GM23338 (cell line): ENCODE data around the gene PFDN4. TPM values are rescaled to one million over a fixed set of nuclear protein-coding genes. Genes with fewer than 3 reads are reported as not detected.

Source experiments
- ATAC-seq: fragments of 200-7000 bp; cut with Tn5 transposase; 3 replicates; pipeline ENCODE4 v1.9.1; 2020
- DNase-seq: peaks from one replicate; pipeline ENCODE4 v3.0.0-alpha.2; 2015; ENCODE audit warnings: low spot score
- H2AFZ ChIP-seq: fragments of 200-600 bp; sonication (generic); 2 replicates; pipeline ENCODE4 v1.8.0; 2016; ENCODE audit warnings: antibody characterized with exemption, mild to moderate bottlenecking, moderate library complexity
- H3F3A ChIP-seq: fragments of 200-600 bp; sonication (generic); replicated peaks from 2 replicates; pipeline ENCODE4 v1.8.0; 2017; ENCODE audit warnings: antibody characterized with exemption, mixed run types, low read depth
- H3K27ac ChIP-seq: fragments of 200-600 bp; sonication (generic); 2 replicates; pipeline ENCODE4 v1.6.1; 2016; ENCODE audit warnings: low read depth
- H3K27me3 ChIP-seq: fragments of 200-600 bp; sonication (generic); 2 replicates; pipeline ENCODE4 v1.8.0; 2016; ENCODE audit warnings: mild to moderate bottlenecking, mixed run types, moderate library complexity; ENCODE audit not compliant: insufficient read depth
- H3K36me3 ChIP-seq: fragments of 200-600 bp; sonication (generic); 2 replicates; pipeline ENCODE4 v1.8.0; 2016; ENCODE audit warnings: mild to moderate bottlenecking; ENCODE audit not compliant: insufficient read depth
- H3K4me1 ChIP-seq: fragments of 200-600 bp; sonication (generic); 2 replicates; pipeline ENCODE4 v1.8.0; 2016; ENCODE audit warnings: mild to moderate bottlenecking, moderate library complexity; ENCODE audit not compliant: insufficient read depth
- H3K4me2 ChIP-seq: fragments of 200-600 bp; sonication (generic); 2 replicates; pipeline ENCODE4 v1.7.1; 2017; ENCODE audit warnings: mixed run types
- H3K4me3 ChIP-seq: fragments of 200-600 bp; sonication (generic); 2 replicates; pipeline ENCODE4 v1.6.1; 2016; ENCODE audit warnings: mixed run types
- H3K79me2 ChIP-seq: fragments of 200-600 bp; sonication (generic); replicated peaks from 2 replicates; pipeline ENCODE4 v1.8.0; 2017; ENCODE audit warnings: mild to moderate bottlenecking; ENCODE audit not compliant: insufficient read depth
- H3K9me2 ChIP-seq: fragments of 200-600 bp; sonication (generic); 2 replicates; pipeline ENCODE4 v1.8.0; 2017; ENCODE audit not compliant: insufficient read depth
- H4K20me1 ChIP-seq: fragments of 200-600 bp; sonication (generic); replicated peaks from 2 replicates; pipeline ENCODE4 v1.8.0; 2017; ENCODE audit warnings: mild to moderate bottlenecking; ENCODE audit not compliant: insufficient read depth
- H3K27ac Mint-ChIP-seq: 2 replicates; pipeline ENCODE4 v1.8.0; 2020; ENCODE audit warnings: inconsistent platforms, mild to moderate bottlenecking, moderate library complexity, mixed read lengths
- H3K27me3 Mint-ChIP-seq: 3 replicates; pipeline ENCODE4 v1.8.0; 2022; ENCODE audit warnings: low read depth, mild to moderate bottlenecking, moderate library complexity, mixed read lengths, inconsistent platforms; ENCODE audit not compliant: insufficient read depth, poor library complexity
- H3K36me3 Mint-ChIP-seq: 3 replicates; pipeline ENCODE4 v1.8.0; 2021; ENCODE audit warnings: low read depth, mild to moderate bottlenecking, inconsistent platforms, moderate library complexity, mixed read lengths
- H3K4me1 Mint-ChIP-seq: 3 replicates; pipeline ENCODE4 v1.8.0; 2020; ENCODE audit warnings: mild to moderate bottlenecking, inconsistent platforms, mixed read lengths
- H3K4me3 Mint-ChIP-seq: 3 replicates; pipeline ENCODE4 v1.8.0; 2021; ENCODE audit warnings: moderate library complexity, mild to moderate bottlenecking, inconsistent platforms, mixed read lengths
- H3K9me3 Mint-ChIP-seq: 3 replicates; pipeline ENCODE4 v1.8.0; 2020; ENCODE audit warnings: moderate library complexity, mild to moderate bottlenecking, inconsistent platforms, mixed read lengths
- EZH2 ChIP-seq: fragments of 200-600 bp; sonication (generic); IDR thresholded peaks from one replicate; pipeline ENCODE4 v1.8.0; 2017; ENCODE audit warnings: antibody characterized with exemption, mild to moderate bottlenecking, low read depth; ENCODE audit not compliant: unreplicated experiment
- NANOG ChIP-seq: IDR thresholded peaks from 2 replicates; pipeline ENCODE4 v1.6.1; 2016; ENCODE audit warnings: antibody characterized with exemption, borderline replicate concordance
- STAT1 ChIP-seq: IDR thresholded peaks from one replicate; pipeline ENCODE4 v1.6.1; 2016; ENCODE audit warnings: antibody characterized with exemption; ENCODE audit not compliant: unreplicated experiment
- ZNF462 ChIP-seq: fragments of 250-450 bp; sonication (Bioruptor Pico); IDR thresholded peaks from 2 replicates; pipeline ENCODE4 v1.5.0; 2020; ENCODE audit warnings: mild to moderate bottlenecking, moderate library complexity
- polyA plus RNA-seq: library from polyadenylated mRNA; unstranded; fragments of >200 nt; fragmentation: Nextera tagmentation; extraction: Ambion mirVana; gene quantifications from 2 replicates; pipeline ENCODE4 v1.2.1, GENCODE V29; 2016
- total RNA-seq: library from RNA; depleted of rRNA; stranded (reverse); fragments of >200 nt; shearing (Covaris generic); gene quantifications from 2 replicates; pipeline ENCODE4 v1.2.3, GENCODE V29; 2014

Gene PFDN4
- total and polyA plus RNA-seq, 2 experiments from 2014 or later, result 105 to 477 TPM

- TF ChIP-seq ZNF462 (no peak), STAT1 (no peak), NANOG (no peak)
Measured at GRCh38 chr20:54168961-54169862, 38.7 kb upstream of the PFDN4 start (continued).

GRCh38 chr20:54170026-54170471 lies 37.8 kb upstream of the PFDN4 start:
- peaks cover 54% of the 10 kb centered on the region for H3K27me3 ChIP-seq
- H3K4me2 ChIP-seq, result no peak overlapping the region
- H3F3A ChIP-seq, result no peaks in the 10 kb centered on the region
- no peak for TF ChIP-seq EZH2
- peaks cover 17% of the 10 kb centered on the region for H3K4me1 Mint-ChIP-seq
- H3K27ac Mint-ChIP-seq, result no peak overlapping the region
- no peak overlapping the region for H3K27ac ChIP-seq
- peaks cover 51% of the 10 kb centered on the region for H3K27me3 Mint-ChIP-seq
- no peak overlapping the region for H3K4me3 ChIP-seq
- H3K36me3 ChIP-seq, result no peaks in the 10 kb centered on the region
- H3K9me2 ChIP-seq, result no peaks in the 10 kb centered on the region
- H2AFZ ChIP-seq, result no peak overlapping the region
- no peaks in the 10 kb centered on the region for H4K20me1 ChIP-seq
- no peaks in the 10 kb centered on the region for H3K79me2 ChIP-seq
- DNase-seq (no peak), ATAC-seq (no peak)
- H3K9me3 Mint-ChIP-seq, result peaks cover 9% of the 10 kb centered on the region; the same call in 1 of the 3 replicates
- peaks cover 13% of the 10 kb centered on the region for H3K4me1 ChIP-seq
- no peak overlapping the region for H3K4me3 Mint-ChIP-seq
- no peaks in the 10 kb centered on the region for H3K36me3 Mint-ChIP-seq
